ENCODE measurements around the gene PPA2. TPM values are rescaled to one million over a fixed set of nuclear protein-coding genes. Genes with fewer than 3 reads are reported as not detected.

Gene PPA2
- total RNA-seq, 1 experiment from 2014 or later: 76.4 TPM

- Histone ChIP-seq H2AK5ac (ENCODE audit: insufficient read length, low read length) (no peak overlapping the region), H4K91ac (ENCODE audit: insufficient read length, low read depth, low read length) (no peak overlapping the region), H3K23me2 (ENCODE audit: insufficient read length, low read depth, low read length, poor library complexity, severe bottlenecking) (no peaks in the 10 kb centered on the region), H2BK120ac (ENCODE audit: low read depth, low read length, poor library complexity, severe bottlenecking) (no peak overlapping the region), H3K4ac (ENCODE audit: low read depth, low read length) (no peak overlapping the region), H4K20me1 (ENCODE audit: control insufficient read depth, insufficient read depth, insufficient read length) (no peaks in the 10 kb centered on the region), H3K27me3 (ENCODE audit: insufficient read depth, low read length) (no peaks in the 10 kb centered on the region), H3K79me2 (ENCODE audit: insufficient read depth, low read length) (no peaks in the 10 kb centered on the region), H3T11ph (ENCODE audit: low read length) (no peak overlapping the region), H2AFZ (ENCODE audit: low read length) (no peak overlapping the region), H3K27ac (ENCODE audit: insufficient read length, low read depth, low read length) (no peak overlapping the region), H3K4me2 (ENCODE audit: insufficient read depth, insufficient read length, low read length) (no peak overlapping the region), H3K23ac (ENCODE audit: insufficient read length, low read depth, low read length) (no peak overlapping the region), H2BK15ac (ENCODE audit: low read depth, low read length) (no peak overlapping the region), H3K14ac (ENCODE audit: insufficient read depth, low read length) (no peak overlapping the region), H2BK12ac (ENCODE audit: insufficient read length, low read depth, low read length) (no peak overlapping the region), H3K9ac (ENCODE audit: extremely low read depth, insufficient read length, low read length) (no peak overlapping the region), H3K79me1 (ENCODE audit: insufficient read depth, low read depth, low read length, poor library complexity, severe bottlenecking) (peaks cover 3% of the 10 kb centered on the region), H4K8ac (replicated peaks; ENCODE audit: insufficient read length, low read depth, low read length) (no peak overlapping the region), H3K18ac (ENCODE audit: insufficient read length, low read depth, low read length) (no peak overlapping the region), H4K5ac (ENCODE audit: insufficient read length, low read depth, low read length) (no peak overlapping the region), H3K56ac (ENCODE audit: insufficient read length, low read depth, low read length) (no peak overlapping the region), H3K9me3 (ENCODE audit: control insufficient read depth, low read depth, low read length) (no peaks in the 10 kb centered on the region), H3K4me1 (ENCODE audit: insufficient read depth, low read length) (no peaks in the 10 kb centered on the region), H2BK20ac (ENCODE audit: low read depth, low read length, poor library complexity, severe bottlenecking) (no peak overlapping the region), H2BK5ac (ENCODE audit: insufficient read length, low read length) (no peak overlapping the region)
- H3K9me3 Mint-ChIP-seq: peaks cover 7 to 12% of the 10 kb centered on the region in 2 experiments; a peak in 4 of 5 replicates
- H3K4me3 Mint-ChIP-seq: no peak overlapping the region
- no peaks in the 10 kb centered on the region for H3K27me3 Mint-ChIP-seq (ENCODE audit: low read depth)
- TF ChIP-seq CTCF (conservative IDR thresholded peaks at IDR 0.05): no peak
- WGBS (ENCODE audit: extremely low coverage, insufficient read length, low lambda C conversion rate): no CpG with 5 or more reads among the region's 12 CpGs
- H3K36me3 Mint-ChIP-seq (ENCODE audit: insufficient read depth in 1 of 3, low read depth in 3 of 3): peaks cover 18 to 31% (median 21%) of the 10 kb centered on the region in 3 experiments
- no peak for DNase-seq
- no peak overlapping the region for H3K27ac Mint-ChIP-seq
- H3K4me1 Mint-ChIP-seq: no peaks in the 10 kb centered on the region
Measured at GRCh38 chr4:105415281-105415744, 58.5 kb downstream of the PPA2 start.

All from H9 (cell line).